Ureter (tissue), 1 donor: ENCODE measurements around the gene CAMK2B. TPM values are rescaled to one million over a fixed set of nuclear protein-coding genes. Genes with fewer than 3 reads are reported as not detected.

Experiments used
- DNase-seq: peaks from one replicate; pipeline ENCODE4 v3.0.0-alpha.2; 2020; ENCODE audit warnings: low spot score
- total RNA-seq: library from RNA; stranded (reverse); gene quantifications from one replicate; pipeline ENCODE4 v1.2.4, GENCODE V29; 2023
- donor health status: DM: yes; HTN: yes; CAD: no.

The CAMK2B gene
- not detected for total RNA-seq

DNA sequence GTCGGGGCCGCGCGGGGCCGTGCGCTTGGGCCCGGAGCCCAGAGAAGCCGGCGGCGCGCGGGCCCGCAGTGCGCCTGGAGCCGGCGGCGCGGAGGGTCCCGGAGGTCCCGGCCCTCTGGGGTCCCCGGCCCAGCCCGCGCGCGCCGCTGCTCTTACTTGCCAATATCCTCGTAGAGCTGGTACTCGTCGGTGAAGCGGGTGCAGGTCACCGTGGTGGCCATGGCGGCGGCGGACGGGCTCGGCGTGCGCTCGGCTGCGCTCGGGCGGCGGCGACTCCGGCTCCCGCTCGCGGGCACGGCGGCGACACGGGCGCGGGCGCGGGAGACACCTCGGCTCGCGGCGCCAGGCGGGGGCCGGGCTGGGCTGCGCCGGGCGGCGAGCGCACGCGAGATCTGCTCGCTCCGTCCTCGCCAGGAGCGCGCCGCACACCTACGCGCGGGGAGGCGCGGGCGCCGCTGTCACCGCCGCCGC lies at the start of gene CAMK2B:
TSS of gene CAMK2B (minus strand) at position 394 of the 471 bp plus-strand sequence. CDS start at position 221, 173 bp downstream.
- no peak for DNase-seq

DNA sequence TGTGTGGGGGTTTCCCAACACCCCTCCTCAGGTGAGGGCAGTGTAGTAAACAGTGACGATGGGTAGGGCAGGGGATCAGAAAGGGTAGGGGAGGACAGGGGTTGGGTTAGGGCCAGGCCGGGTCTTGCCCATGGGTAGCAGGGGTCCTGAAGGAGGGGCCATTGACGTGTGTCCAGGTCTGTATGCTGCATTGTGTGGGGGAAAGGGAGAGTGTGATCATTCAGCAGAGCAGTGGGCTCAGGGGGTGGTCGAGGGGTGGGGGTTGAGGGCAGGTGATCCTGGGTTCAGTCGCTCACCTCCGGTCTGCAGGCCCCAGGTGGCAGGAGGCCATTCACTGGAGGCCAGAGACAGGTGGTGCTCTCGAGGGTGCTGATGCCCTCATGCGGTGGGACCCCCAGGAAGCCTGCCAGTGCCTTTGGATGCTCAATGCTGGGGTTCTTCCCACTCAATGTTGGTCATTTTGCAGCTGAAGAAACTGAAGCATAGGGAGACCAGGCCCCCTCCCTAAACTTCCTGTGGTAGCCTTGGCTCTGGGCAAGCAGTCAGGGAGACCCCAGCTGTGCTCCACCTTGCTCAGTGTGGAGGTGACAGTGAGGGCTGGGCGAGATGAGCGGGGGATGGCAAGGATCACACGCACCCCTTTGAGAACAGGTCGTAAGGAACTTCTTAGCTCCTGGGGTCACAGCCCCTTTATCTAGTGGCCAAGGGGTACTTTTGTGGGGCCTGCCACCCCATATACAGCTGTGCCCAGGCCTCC lies 48.8 kb upstream of the CAMK2B start:
- no peak for DNase-seq

DNA sequence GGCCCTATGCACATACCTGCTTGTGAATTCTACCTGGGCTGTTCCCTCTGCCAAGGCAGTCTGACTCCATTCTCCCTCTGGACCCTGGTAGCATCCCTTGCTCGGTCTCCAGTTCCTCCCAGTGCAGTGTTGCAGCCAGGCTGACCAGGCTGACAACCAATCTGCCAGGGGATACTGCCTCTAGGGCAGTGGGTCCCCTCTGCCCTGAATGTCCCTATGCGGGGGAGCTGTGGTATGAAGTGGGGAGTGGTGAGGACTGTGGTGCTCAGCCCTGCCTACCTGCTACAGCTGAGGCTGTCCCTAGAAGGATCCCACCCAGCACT lies 48.0 kb upstream of the CAMK2B start:
- DNase-seq = no peak

DNA sequence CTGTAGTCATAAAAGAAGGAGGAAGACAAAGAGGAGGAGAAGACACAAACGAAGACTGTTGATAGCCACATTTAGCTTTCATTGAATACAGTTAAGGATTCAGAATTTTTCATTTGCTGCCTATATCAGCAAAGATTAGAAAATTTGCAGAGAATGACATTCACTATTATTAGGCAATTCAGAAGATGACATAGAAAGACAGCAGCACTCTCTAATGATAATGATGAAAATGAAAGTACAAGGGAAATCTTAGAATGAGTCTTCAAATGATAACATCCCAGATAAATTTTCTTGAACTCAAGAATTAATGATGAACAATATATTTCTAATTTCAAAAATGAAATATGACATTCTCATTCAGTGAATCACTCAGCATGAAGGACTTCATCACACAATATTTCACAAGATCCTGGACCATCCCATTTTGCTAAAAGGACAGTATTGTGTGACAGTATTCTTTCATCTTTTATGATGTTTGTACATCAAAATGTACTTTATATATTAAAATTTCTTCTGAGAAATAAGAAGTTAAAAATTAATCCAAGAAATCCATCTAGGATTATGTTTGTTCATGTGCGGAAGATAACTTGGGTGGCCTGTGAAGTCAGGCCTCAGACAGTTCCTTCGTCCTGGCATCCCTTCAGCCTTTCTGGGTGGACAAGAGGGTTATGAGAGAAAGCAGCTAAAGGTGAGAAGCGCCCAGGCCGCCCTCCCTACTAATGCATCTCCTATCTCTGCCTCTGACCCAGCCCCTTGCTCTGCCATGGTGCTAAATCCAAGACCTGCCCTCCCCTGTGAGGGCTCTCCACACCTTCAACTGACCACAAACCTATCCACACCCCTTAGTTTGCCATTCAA lies 47.4 kb upstream of the CAMK2B start:
- DNase-seq = no peak

DNA sequence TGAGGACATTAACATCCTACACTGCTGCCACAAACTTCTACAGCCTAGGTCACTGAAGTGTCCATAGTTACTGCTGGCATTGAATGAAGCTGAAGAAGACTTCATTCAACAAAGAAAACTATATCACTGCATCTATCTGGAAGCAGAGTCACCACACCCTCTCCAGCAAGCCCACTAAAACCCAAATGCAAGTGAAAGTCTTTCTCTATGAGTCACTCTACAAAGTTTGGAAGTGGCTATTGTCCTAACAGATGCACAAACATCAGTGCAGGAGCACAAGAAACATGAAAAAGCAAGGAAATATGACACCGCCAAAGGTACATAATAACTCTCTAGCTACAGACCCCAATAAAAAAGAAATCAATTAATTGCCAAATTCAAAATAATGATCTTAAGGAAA lies 43.5 kb upstream of the CAMK2B start:
- no peak for DNase-seq

DNA sequence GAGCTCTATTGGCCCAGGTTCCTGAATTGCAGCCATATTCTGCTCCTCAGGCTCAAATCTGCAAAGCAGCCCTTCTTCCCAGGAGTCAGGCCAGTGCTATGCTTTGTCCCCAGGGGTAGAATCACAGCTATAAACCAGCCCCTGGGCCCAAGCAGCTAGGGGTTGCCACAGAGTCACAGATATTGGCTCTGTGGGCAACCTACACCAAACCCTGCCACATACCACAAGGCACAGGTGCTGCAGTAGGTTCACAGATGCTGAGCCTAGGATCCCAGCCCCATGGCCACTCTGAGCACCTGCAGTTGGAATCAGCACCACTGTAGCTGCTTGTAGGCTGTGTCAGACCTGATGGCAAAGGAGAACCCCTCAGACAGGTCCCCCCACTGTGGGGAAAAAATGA lies 43.1 kb upstream of the CAMK2B start:
- no peak for DNase-seq

DNA sequence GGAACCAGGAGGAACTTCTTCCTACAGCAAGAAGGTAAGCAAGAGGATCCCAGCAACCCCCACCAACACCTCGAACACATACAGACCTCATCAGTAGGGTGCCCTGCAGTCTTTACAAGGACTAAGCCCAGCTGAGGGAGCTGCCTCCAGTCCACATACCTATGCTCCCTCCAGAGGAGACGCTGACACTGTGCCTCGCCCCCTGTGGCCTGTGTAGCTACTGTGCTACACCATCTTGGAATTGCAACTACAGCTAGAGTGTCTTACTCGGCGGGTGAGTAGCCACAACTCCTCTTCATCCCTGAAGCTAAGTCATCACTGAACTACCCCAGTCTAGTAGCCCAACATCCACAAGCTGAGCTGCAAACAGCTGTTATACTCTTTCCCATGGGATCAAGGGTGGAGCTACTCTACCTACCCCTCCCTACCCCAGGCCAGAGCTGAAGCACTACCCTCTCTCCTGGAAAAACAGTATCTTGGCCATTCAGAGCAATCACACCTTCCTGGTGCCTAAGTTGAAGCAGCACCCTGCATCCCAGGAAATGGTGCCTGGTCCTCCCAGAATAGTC lies 42.2 kb upstream of the CAMK2B start:
- DNase-seq = no peak

DNA sequence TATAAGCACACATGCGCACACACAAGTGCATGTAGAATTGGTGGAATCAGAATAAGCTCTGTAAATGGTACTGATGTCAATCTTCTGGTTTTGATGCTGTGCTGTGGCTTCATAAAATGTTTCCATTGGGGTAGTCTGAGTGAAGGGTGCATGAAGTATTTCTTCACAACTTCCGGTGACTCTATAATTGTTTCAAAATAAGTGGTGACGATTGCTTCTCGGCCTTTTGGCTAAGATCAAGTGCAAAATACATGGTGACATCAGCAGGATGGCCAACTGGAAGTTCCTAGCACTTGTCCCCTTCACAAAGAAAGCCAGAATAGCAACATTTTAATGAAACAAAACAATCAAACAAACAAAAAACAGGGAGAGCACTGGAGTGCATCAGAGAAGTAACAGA lies 41.6 kb upstream of the CAMK2B start:
- DNase-seq = no peak

DNA sequence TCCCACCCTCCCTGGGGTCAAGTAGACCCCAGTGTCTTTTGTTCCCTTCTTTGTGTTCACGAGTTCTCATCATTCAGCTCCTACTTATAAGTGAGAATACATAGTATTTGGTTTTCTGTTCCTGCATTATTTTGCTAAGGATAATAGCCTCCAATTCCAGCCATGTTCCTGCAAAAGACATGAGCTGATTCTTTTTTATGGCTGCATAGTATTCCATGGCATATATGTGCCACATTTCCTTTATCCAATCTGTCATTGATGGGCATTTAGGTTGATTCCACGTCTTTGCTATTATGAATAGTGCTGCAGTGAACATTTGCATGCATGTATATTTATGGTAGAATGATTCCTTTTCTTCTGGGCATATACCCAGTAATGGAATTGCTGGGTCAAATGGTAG lies 28.3 kb upstream of the CAMK2B start:
- no peak for DNase-seq

DNA sequence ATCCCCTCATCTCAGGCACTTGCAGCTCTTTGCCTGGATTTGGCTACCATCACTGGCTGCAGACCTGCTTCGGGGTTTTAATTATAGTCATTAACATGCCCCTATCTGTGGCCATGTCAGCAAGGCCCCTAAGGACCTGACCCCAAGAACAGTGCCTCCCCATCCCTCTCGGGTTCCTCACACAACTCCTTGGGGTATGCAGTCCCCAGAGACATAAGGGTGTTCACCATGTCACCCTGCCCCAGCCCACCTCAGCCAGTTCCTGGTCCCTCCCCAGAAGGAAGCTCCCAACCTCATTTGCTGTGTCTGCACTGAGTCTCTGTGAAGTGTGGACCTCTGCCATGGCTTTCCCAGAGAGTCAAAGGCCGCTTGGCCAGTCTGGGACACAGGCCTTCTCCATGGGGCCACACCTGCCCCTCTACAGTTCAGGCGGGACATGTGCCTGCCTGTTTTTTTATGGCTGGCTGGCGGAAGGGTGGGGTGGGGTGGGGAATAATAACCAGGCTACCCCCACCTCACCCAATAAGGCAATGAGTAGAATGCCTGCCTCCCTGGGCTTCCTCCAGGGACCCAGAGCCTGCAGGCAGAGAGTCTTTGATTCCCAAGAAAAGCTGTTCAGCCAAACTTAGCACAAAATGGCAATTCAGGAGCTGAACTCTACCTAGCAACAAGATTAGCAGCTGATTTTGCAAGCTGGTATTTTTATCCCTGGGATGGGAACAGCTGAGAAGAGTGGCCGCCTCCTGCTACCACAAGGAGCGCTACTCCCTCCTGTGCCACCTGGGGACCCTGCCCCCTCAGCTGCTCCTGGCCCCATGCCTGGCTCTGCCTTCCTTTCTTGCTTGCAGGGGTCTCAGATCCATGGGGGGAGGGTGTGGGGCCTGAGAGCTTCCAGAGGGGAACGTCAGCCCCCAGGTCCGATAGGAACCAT lies 23.7 kb upstream of the CAMK2B start:
- DNase-seq = no peak

DNA sequence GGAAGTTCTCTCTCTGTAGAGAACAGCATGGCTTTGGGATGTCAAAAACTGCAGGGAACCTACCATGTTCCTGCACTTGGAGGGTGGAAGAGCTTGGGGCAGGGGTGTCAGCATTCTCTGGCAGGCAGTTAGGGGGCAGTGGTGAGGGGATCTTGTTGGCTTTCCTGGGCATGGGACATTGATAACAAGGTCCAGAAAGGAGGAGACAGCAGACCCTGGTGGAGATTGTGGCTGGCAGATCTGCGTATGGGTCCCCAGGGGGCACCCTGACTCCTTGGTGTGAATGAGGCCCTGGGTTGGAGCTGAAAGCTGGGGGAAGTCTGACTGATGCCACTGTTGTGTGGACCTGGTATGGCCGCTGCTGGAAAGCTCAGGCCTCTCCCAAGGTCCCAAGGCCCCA lies 22.9 kb upstream of the CAMK2B start:
- no peak for DNase-seq

DNA sequence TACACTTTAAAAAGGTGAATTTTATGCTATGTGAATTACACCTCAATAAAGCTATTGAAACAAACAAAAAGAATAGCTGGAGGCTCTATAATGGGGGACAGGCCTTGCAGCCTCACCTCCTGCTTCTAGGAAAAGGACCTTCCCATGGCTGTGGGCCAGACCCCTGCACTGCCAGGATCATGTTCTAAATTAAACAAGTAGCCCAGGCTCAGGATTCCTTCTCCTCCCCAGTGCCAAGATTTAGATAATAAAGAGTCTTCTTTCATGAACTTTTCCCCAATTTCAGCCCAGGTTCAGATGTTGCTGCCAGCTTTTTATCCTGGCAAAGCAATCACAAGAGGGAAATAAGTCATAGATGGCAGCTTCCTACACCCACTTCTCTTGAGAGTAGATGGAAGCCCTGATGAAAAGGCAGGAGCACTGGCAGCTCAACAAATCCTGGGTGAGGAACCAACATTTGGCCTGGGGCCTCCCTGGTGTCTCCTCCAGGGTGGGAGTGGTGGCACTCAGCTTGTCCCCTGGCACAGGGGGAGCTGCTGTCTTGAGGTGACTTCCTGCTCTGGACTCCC lies 22.2 kb upstream of the CAMK2B start:
- no peak for DNase-seq

DNA sequence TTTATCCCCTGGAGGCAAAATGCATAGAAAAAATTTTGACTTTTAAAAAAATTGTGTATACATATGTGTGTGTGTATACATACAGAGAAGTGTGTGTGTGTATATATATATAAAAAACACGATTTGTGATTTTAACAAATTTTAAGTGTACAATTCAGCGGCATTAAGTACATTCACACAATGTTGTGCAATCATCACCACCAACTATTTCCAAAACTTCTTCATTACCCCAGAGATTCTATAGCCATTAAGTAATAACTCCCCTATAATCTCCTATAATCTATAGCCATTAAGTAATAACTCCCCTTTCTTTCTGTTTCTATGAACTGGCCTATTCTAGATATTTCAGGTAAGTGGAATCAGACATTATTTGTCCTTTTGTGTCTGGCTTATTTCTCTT lies 20.7 kb upstream of the CAMK2B start:
- no peak for DNase-seq

DNA sequence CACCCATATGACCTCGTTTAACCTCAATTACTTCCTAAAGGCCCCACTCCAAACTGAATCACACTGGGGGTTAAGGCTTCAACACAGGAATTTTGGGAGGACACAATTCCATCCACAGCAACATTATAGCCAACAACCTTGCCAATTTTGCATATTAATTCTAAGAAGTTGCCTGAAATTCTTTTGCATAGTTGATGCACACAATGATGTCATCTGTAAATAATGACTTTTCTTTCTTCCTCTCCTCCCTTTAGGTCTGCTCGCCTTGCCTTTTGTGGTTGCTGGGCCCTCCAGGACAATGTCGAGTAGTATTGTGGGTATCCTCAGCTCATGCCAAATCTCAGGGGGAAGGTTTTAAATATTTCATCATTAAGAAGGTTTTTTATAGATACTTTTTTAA lies 16.0 kb upstream of the CAMK2B start:
- no peak for DNase-seq

DNA sequence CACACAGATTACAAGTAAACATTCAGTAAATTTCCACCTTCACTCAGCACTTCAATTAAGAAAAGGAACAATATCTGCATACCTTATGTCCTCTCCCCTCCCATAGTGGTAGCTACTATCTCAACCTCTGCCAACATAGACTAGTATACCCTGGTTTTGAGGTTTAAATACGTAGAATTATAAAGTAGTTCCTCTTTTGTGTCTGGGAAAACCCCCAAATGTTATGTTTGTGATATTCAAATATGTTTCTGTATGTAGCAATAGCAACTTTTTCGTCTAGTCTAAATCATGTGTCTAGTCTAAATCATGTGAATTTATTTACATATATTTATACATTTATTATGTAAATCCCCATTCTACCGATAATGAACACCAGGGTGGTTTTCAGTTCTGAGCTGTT lies 13.2 kb upstream of the CAMK2B start:
- no peak for DNase-seq

DNA sequence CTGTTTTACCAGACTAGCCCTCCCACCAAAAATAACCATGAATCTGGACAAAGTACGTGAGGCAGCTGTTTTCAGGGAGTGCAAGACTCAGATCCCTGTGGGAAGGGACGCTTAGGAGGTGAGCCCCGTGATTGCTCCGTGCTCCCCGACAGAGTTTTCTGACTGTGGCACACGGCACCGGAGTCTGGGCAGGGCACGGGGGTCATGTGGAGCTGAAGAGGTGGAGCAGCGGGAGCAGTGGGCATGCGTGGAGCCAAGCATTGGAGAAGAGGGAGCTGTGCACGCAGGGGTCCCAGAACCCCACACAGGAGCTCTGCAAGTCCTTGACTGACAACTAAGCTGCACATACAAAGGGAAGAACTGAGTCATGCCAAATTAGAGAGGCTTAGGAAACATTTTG lies 11.1 kb upstream of the CAMK2B start:
- no peak for DNase-seq

DNA sequence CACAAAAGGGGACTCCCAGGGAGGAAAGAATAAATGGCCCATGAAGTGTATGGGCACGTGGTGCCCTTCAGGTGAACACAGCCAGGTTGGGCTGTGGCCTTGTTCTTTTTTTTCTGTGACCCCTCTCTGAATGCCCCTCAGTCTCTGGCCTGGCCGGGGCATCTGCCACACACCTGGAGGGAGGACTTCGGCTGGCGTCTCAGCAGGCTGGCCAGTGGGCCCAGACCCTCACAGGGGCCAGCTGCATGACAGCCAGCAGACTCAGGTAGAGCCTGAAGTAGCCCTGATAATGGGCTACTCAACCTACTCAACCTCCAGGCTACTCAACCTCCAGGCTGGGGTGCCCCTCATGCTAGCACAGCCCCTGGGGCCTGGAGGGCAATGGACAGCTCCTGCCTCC lies 9.8 kb upstream of the CAMK2B start:
- no peak for DNase-seq

DNA sequence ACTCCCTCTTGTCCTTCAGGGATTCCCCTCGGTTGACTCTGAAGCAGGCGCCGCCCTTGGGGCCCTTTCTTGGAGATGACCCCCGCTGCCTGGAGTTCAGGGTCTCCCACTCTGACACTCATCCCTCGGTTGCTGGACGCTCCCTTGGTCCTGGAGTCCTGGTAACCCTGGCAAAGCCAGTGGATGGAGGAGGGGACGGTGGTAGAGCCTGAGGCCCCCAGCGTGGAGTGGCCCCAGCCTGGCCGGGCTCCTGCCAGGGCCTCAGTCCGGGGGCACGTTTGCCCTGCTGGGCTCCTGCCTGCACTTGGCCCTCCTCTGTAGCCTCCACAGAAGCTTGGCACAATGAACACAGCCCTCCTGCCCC lies 9.3 kb upstream of the CAMK2B start:
- DNase-seq = no peak

DNA sequence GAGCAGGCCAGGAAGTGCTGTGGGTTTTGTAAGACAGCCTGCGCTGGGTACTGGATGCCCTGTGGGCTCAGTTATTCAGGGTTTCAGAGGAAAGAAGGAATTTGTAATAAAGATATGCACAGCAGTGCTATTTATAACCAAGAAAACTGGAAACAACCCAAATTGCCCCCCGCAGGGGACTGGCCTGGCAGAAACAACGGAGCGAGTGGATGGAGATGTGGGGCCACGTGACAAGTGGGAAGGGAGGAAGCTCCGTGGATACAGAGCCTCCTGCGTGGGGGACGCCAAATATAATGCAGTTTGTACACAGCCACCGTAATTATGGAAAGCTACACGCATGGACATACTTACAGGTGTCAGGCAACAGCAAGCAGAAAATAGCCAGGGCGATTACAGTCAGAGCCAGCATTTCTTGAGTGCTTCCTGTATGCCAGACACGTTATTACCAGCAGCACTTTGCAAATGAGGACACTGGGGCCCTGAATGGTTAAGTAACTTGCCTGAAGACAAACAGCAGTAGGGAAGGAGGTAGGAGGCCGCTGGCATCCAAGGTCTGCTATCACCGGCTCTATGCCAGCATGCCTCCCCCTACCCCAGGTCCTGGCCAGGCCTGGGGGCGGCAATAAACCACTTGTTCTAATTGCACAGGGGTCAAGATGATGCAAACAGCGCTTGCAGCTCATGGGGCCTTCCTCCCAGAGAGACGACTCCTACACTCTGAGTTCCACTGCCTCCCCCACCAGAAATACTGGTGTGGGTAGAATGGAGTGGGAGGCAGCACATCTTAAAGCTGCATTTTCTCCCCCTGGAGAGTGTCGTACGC lies 8.7 kb upstream of the CAMK2B start:
- DNase-seq = no peak

DNA sequence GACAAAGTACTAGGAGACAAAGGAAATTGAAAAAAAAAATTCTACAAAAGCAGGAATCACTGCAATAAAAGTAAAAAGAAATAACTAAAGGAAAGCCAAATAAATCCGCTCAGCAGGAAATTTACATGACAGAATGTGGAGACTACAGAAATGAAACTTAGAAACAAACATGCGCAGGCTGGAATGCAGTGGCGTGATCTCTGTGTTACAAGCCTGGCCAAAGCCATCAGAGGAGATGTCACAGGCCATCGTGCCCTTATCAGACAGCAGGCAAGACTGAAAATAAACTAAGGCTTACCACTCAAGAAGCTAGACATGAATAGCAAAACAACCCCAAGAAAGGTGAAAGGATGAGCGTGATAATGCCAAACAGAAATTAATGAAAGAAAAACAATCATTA lies 6.3 kb upstream of the CAMK2B start:
- no peak for DNase-seq

DNA sequence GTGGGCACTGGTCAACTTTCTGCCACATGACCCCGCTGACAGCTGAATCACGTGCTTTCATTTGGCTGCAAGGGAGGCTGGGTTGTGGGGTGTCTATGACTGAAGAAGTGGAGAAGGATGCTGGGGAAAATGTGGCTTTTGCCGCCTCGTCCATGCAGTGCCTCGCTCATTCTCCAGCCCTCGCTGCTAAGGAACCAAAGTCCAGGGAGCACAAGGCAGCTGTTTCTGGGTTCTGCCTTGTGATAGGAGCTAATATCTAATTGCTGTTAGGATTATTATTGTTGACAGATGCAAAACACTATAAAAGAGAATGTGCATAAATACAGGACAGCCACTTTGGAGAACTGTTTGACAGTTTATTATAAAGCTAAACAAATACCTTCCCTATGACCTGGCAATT lies 4.9 kb upstream of the CAMK2B start:
- DNase-seq = no peak
